Measurements from ENCODE around the gene SLC16A6.
"Not testable (repeated sequence)": the region's sequence is repeated elsewhere in the genome, so short reads cannot be mapped to it uniquely, and the experiment has no call there.

Gene SLC16A6

DNA sequence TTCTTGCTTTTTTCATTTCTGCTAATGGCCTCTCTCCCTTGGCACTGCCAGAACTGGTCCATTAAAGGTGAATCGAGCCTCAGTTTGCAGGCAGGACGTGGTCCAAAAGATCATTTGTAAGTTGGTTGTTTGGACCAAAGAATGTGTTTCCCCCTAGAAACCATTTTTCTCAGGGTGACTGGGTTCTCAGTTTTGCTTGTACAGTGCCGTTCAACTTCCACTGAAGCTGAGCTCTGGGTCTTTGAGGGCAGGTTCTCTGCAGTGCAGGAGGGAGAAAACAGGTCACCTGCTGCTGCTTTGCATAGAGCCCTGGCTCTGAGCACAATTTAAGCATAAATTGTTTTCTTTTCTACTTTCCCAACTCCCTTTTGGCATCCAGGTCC is 52.1 kb downstream of the SLC16A6 start:
- peak overlapping the region; percentile 73 for H3K4me3 Mint-ChIP-seq

GRCh38 chr17:68238164-68238870 is 52.6 kb downstream of the SLC16A6 start:
- Mint-ChIP-seq H3K36me3 (peaks cover 14% of the 10 kb centered on the region), H3K4me1 (peaks cover 52% of the 10 kb centered on the region), H3K27me3 (no peaks in the 10 kb centered on the region), H3K4me3 (peak overlapping the region; percentile 73), H3K27ac (peak overlapping the region; percentile 98), H3K9me3 (no peaks in the 10 kb centered on the region)
- peak; percentile 54 for DNase-seq
- CTCF ChIA-PET: interaction anchor here (0.8 to 1.8 kb wide), 3 partner anchors 16 to 223 kb away, joined by 3 to 5 read pairs (median 3); no protein-coding TSS in a partner anchor

More for the DNA sequence above, 52.1 kb downstream of the SLC16A6 start:
- Mint-ChIP-seq H3K27ac (peak overlapping the region; percentile 98), H3K36me3 (peaks cover 17% of the 10 kb centered on the region), H3K9me3 (no peaks in the 10 kb centered on the region), H3K4me1 (peaks cover 52% of the 10 kb centered on the region), H3K27me3 (no peaks in the 10 kb centered on the region)
- DNase-seq: peak; percentile 47
- CTCF ChIA-PET: interaction anchor here (1.8 kb wide), 1 partner anchor 33 kb away, joined by 5 read pairs; no protein-coding TSS in a partner anchor

- CTCF ChIA-PET: interaction anchor here (0.8 to 1.8 kb wide), 4 partner anchors 12 to 224 kb away, joined by 3 to 5 read pairs (median 4); no protein-coding TSS in a partner anchor
- Mint-ChIP-seq H3K27ac (peak overlapping the region; percentile 98), H3K4me1 (peaks cover 52% of the 10 kb centered on the region), H3K4me3 (peak overlapping the region; percentile 73), H3K36me3 (peaks cover 14% of the 10 kb centered on the region)
- H3K27me3 Mint-ChIP-seq, H3K9me3 Mint-ChIP-seq: not testable (repeated sequence)
- peak; percentile 67 for DNase-seq
These were observed 53.4 kb downstream of the SLC16A6 start for GRCh38 chr17:68237369-68238163.

DNA sequence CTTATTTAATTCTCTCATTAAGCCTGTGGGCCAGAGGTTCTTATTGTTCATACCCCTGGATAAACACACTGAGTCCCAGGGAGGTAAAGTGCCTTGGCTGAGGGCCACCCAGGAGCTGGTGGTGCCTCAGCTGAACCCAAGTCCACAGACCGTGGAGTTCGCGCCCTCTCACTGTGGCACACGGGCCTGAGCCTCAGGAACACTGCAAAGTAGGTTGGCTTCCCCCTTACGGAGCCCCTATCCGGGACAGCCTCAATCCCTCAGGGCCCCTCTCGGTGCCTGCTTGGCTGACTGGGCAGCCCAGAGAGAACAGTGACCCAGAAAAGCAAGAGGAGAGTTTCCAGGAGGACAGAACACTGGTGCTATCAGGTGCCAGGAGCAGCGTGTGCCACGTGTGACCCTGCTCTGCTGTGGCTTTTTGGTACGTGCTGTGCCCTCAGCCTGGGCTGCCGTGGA is 55.6 kb downstream of the SLC16A6 start:
- peaks cover 41% of the 10 kb centered on the region for H3K4me1 Mint-ChIP-seq
- H3K4me3 Mint-ChIP-seq, H3K36me3 Mint-ChIP-seq, H3K27me3 Mint-ChIP-seq, DNase-seq, H3K9me3 Mint-ChIP-seq: not testable (repeated sequence)
- H3K27ac Mint-ChIP-seq: peak overlapping the region; percentile 24
- CTCF ChIA-PET: interaction anchor here (0.7 kb wide), 1 partner anchor 260 kb away, joined by 3 read pairs; no protein-coding TSS in a partner anchor

- not testable (repeated sequence) for H3K36me3 Mint-ChIP-seq, DNase-seq, H3K27me3 Mint-ChIP-seq, H3K9me3 Mint-ChIP-seq, H3K4me3 Mint-ChIP-seq
- peaks cover 36% of the 10 kb centered on the region for H3K4me1 Mint-ChIP-seq
- CTCF ChIA-PET: interaction anchor here (0.7 to 1.3 kb wide), 2 partner anchors 22 to 261 kb away, joined by 3 read pairs; no protein-coding TSS in a partner anchor
- H3K27ac Mint-ChIP-seq: peak overlapping the region; percentile 74
These were observed 56.1 kb downstream of the SLC16A6 start for GRCh38 chr17:68234726-68235335.

- H3K27ac Mint-ChIP-seq, H3K36me3 Mint-ChIP-seq, CTCF ChIA-PET, H3K9me3 Mint-ChIP-seq, H3K4me3 Mint-ChIP-seq, DNase-seq, H3K27me3 Mint-ChIP-seq: not testable (repeated sequence)
- peaks cover 20% of the 10 kb centered on the region for H3K4me1 Mint-ChIP-seq
These were observed 58.2 kb downstream of the SLC16A6 start for GRCh38 chr17:68232741-68233140.

DNA sequence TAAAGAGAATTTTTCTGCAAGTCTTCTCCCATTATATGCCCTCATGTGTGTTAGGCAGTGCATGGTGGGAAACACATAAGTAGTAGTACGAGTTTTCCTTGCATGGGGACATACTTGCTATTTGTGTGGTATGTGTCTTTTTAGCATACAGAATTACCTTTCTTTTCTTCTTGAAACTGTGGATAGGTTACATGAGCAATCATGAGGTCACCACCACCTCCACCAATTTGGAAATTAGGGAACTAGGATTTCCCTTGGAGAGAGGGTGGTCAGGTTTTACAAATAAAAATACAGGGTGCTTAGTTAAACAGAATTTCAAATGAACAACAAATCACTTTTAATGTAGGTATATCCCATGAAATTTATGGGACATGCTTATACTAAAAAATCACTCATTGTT is 59.4 kb downstream of the SLC16A6 start:
- DNase-seq: no peak
- H3K4me1 Mint-ChIP-seq: peaks cover 10% of the 10 kb centered on the region
- CTCF ChIA-PET: no interaction called here
- H3K4me3 Mint-ChIP-seq: no peak overlapping the region
- no peaks in the 10 kb centered on the region for H3K27me3 Mint-ChIP-seq
- H3K9me3 Mint-ChIP-seq: no peaks in the 10 kb centered on the region
- peaks cover 5% of the 10 kb centered on the region for H3K36me3 Mint-ChIP-seq
- no peak overlapping the region for H3K27ac Mint-ChIP-seq

DNA sequence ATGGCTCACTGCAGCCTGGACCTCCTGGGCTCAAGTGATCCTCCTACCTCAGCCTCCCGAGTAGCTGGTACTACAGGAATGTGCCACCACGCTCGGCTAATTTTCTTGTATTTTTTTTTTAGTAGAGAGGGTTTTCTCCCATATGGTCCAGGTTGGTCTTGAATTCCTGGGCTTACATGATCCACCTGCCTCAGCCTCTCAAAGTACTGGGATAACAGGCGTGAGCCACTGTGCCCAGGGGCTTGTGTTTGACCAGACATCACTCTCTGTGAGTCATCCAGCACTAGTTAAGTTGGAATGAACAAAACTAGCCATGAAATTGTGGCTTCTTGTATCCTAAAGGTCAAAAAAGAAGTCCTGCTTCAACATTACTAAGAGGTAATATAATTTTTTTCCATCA is 59.8 kb downstream of the SLC16A6 start:
- H3K27me3 Mint-ChIP-seq, H3K36me3 Mint-ChIP-seq, H3K27ac Mint-ChIP-seq, H3K4me3 Mint-ChIP-seq, H3K9me3 Mint-ChIP-seq, CTCF ChIA-PET, DNase-seq: not testable (repeated sequence)
- H3K4me1 Mint-ChIP-seq: peaks cover 10% of the 10 kb centered on the region

- Mint-ChIP-seq H3K27ac (no peak overlapping the region), H3K36me3 (peaks cover 9% of the 10 kb centered on the region)
- CTCF ChIA-PET: no interaction called here
These were observed 61.3 kb downstream of the SLC16A6 start for GRCh38 chr17:68229619-68230018.

GRCh38 chr17:68228817-68229570 is 61.9 kb downstream of the SLC16A6 start:
- H3K4me1 Mint-ChIP-seq: peaks cover 5% of the 10 kb centered on the region
- H3K27me3 Mint-ChIP-seq: no peaks in the 10 kb centered on the region
- no peak for DNase-seq
- no peak overlapping the region for H3K27ac Mint-ChIP-seq
- no peaks in the 10 kb centered on the region for H3K9me3 Mint-ChIP-seq
- H3K4me3 Mint-ChIP-seq: no peak overlapping the region
- CTCF ChIA-PET: no interaction called here
- H3K36me3 Mint-ChIP-seq: peaks cover 9% of the 10 kb centered on the region

More at GRCh38 chr17:68229619-68230018, 61.3 kb downstream of the SLC16A6 start:
- DNase-seq: no peak
- Mint-ChIP-seq H3K9me3 (no peaks in the 10 kb centered on the region), H3K4me1 (peaks cover 5% of the 10 kb centered on the region), H3K4me3 (no peak overlapping the region), H3K27me3 (no peaks in the 10 kb centered on the region)

DNA sequence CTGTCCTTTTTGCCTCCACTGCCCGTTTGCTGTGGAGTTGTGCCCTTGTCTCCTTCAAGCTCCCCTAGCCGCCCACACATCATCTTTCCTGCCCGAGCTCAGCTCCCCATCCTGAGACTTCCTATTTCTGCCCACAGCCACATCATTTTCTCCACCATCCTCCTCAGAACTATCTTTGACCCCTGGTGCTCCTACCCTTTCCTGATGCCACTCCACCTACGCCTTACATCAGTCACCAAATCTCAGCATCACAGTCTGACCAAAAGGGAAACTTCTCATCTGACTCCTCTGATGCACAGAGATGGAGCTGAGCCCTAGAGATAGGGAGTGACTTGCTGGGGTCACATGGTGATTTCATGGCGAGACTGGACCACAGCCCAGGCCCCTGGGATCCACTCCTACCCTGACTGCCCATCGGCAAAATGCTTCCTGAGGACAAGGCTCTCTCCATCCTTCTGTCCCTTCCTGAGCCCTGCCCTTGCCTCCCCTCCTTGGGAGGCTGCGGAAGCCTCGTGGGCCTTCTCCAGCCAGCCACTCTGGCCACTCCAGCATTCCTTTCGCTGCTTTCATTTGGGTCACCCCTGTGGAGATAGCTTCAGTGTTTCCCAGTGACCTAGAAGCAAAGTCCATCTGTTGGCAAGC is 62.8 kb downstream of the SLC16A6 start:
- H3K9me3 Mint-ChIP-seq, H3K4me1 Mint-ChIP-seq, H3K4me3 Mint-ChIP-seq, H3K27ac Mint-ChIP-seq, H3K36me3 Mint-ChIP-seq, CTCF ChIA-PET, DNase-seq, H3K27me3 Mint-ChIP-seq: not testable (repeated sequence)

DNA sequence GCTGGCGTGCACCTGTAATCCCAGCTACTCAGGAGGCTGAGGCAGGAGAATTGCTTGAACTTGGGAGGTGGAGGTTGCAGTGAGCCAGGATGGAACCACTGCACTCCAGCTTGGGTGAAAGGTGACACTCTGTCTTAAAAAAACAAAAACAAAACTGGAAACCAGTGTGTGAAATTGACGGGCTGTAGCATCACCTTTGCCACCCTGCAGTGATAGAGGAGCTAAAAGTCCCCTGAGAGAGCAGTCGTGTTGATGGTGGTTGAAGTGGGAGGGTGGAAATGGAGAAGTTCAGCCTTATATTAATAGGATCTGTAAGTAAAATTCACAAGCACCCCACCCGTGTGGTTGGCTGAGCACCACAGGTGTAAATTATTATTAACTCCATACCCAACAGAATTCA is 65.9 kb downstream of the SLC16A6 start:
- not testable (repeated sequence) for H3K27me3 Mint-ChIP-seq, H3K27ac Mint-ChIP-seq, H3K9me3 Mint-ChIP-seq, DNase-seq, H3K4me3 Mint-ChIP-seq, H3K4me1 Mint-ChIP-seq
- H3K36me3 Mint-ChIP-seq: peaks cover 20% of the 10 kb centered on the region
- CTCF ChIA-PET: interaction anchor here (1.5 kb wide), 1 partner anchor 20 kb away, joined by 4 read pairs; no protein-coding TSS in a partner anchor

DNA sequence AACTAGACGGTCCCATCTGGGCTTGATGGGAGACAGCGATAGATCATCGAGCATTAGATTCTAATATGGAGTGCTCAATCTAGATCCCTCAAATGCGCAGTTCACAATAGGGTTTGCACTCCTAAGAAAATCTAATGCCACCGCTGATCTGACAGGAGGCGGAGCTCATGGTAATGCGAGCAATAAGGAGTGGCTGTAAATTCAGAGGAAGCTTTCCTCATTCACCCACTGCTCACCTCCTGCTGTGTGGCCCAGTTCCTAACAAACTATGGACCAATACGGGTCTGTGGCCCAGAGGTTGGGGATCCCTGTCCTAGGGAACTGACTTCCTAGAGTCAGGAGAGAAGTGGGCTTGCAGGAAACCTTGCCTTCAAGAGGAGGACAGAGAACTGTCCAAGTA is 68.3 kb downstream of the SLC16A6 start:
- CTCF ChIA-PET: no interaction called here
- Mint-ChIP-seq H3K27ac (no peak overlapping the region), H3K4me3 (no peak overlapping the region), H3K36me3 (peaks cover 29% of the 10 kb centered on the region), H3K4me1 (peaks cover 2% of the 10 kb centered on the region), H3K9me3 (no peaks in the 10 kb centered on the region), H3K27me3 (no peaks in the 10 kb centered on the region)
- DNase-seq: no peak

Measured in activated naive CD4-positive, alpha-beta T cell treated with anti-CD3 and anti-CD28 coated beads, Interleukin-2, amount 10 ng/mL, durations not matched to agents 7 days and 5 days (primary cell).